ENCODE data around the gene RABAC1. TPM values are rescaled to one million over a fixed set of nuclear protein-coding genes. Genes with fewer than 3 reads are reported as not detected.

Gene RABAC1
- total and polyA plus RNA-seq, 2 of the 8 experiments (the other 6 are each of a cell fraction or from before 2014, with no cell fraction given), result 124 to 439 TPM

DNA sequence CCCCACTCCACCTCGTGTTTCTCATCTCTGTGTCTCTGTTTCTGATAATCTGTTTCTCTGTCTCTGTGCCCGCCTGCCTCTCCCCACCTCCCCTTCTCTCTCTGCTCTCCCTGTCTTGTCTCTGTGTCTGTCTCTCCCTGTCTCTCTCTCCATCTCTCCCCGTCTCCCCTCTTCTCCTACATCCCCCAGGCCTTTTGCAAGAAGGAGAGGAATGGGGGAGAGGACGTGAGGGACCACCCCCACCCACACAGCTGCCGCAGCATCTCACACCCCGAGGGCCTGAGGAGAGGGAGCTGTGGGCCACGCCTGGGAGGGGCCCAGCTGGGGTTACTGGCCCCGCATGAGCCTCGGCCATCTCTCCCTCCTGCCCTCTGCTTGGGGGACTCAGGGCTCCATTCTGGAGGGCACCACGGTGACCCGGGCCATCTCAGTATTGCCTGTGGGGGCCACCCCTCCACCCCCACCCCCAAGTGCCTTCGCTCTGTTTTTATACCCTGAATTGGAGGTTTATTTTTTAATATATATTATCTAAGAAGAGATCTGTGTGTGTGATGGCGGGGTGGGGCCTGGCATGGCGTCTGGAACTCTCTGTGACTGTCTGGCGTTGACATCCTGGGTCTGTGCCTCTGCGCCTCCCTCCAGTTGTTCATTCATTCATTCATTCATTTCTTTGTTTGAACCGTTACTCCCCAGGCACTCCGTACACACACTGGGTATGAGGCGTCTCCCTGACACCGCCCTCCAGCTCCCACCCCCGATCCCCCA is 52.0 kb downstream of the RABAC1 start:
- H3K27me3 ChIP-seq (replicated peaks in 1 of 4; ENCODE audit: control insufficient read depth in 3 of 4, extremely low read depth in 1 of 4, insufficient read depth in 3 of 4, low read length in 3 of 4), result peaks cover 20 to 29% (median 26%) of the 10 kb centered on the region in 4 experiments
- H3K4me3 ChIP-seq (ENCODE audit: extremely low read depth in 1 of 4, insufficient read depth in 2 of 4, low read depth in 3 of 4, low read length in 4 of 4), result no peak overlapping the region
- peaks cover 2% of the 10 kb centered on the region; the same call in 1 of the 2 replicates for H3K23me2 ChIP-seq (ENCODE audit: low read depth, low read length)
- no peak overlapping the region for H4K8ac ChIP-seq (ENCODE audit: extremely low read depth, insufficient read depth, low read length)
- POLR2A ChIA-PET (ENCODE audit: partially characterized antibody), result interaction anchor here (0.6 to 13.1 kb wide), 7 partner anchors 8 to 47 kb away, joined by 3 to 167 read pairs (median 7); partner anchors contain the start of gene RPS19
- no peak overlapping the region for H2BK5ac ChIP-seq (ENCODE audit: low read depth, low read length)
- H2BK15ac ChIP-seq (ENCODE audit: low read length), result no peak overlapping the region
- no peak overlapping the region for H3K27ac ChIP-seq (ENCODE audit: low read depth, low read length)
- no peak overlapping the region for H3K18ac ChIP-seq (ENCODE audit: extremely low read depth, low read length)
- H2AK5ac ChIP-seq (ENCODE audit: low read depth, low read length), result no peak overlapping the region
- H3K9me3 ChIP-seq (ENCODE audit: insufficient read depth in 2 of 2, low read depth in 1 of 2, low read length in 1 of 2), result no peaks in the 10 kb centered on the region
- H3K4ac ChIP-seq (replicated peaks; ENCODE audit: insufficient read length, low read depth, low read length), result no peak overlapping the region
- peaks cover 0 to 4% (median under 1%) of the 10 kb centered on the region in 4 experiments; a peak in 5 of 7 replicates for H3K4me1 ChIP-seq (replicated peaks in 1 of 4; ENCODE audit: control insufficient read depth in 3 of 4, insufficient read depth in 4 of 4, low read length in 3 of 4)
- no peak overlapping the region for H3K4me2 ChIP-seq (ENCODE audit: insufficient read depth in 1 of 2, low read depth in 2 of 2, low read length in 2 of 2)
- H3K9ac ChIP-seq (replicated peaks in 1 of 4; ENCODE audit: extremely low read depth in 1 of 4, low read depth in 3 of 4, low read length in 3 of 4), result no peak overlapping the region
- H2AFZ ChIP-seq (ENCODE audit: low read length), result no peak overlapping the region
- H2BK120ac ChIP-seq (replicated peaks; ENCODE audit: low read depth, low read length), result no peak overlapping the region
- no peak for DNase-seq (ENCODE audit: low read depth in 1 of 2, low spot score in 2 of 2)
- no peak overlapping the region for H3K56ac ChIP-seq (replicated peaks; ENCODE audit: insufficient read length, low read depth, low read length)
- peaks cover 2 to 16% (median 11%) of the 10 kb centered on the region in 4 experiments for H3K36me3 ChIP-seq (ENCODE audit: control insufficient read depth in 2 of 4, insufficient read depth in 4 of 4, low read length in 3 of 4)
- CTCF ChIA-PET (ENCODE audit: partially characterized antibody), result interaction anchor here (0.7 to 3.0 kb wide), 6 partner anchors 12 to 372 kb away, joined by 3 to 11 read pairs (median 4); no protein-coding TSS in a partner anchor
- H3K14ac ChIP-seq (ENCODE audit: insufficient read length), result no peak overlapping the region
- H3K79me1 ChIP-seq (ENCODE audit: low read depth, low read length), result peaks cover 2% of the 10 kb centered on the region; the same call in 1 of the 2 replicates
- no peak for FAIRE-seq
- no peak overlapping the region for H2BK20ac ChIP-seq (ENCODE audit: low read length)
- TF ChIP-seq JUND (IDR thresholded peaks at IDR 0.05; ENCODE audit: low read length), result no peak
- no peak for TF ChIP-seq TCF12 (IDR thresholded peaks at IDR 0.05; ENCODE audit: low read depth, low read length)
- H4K91ac ChIP-seq (replicated peaks; ENCODE audit: insufficient read length, low read length), result no peak overlapping the region
- H4K5ac ChIP-seq (ENCODE audit: insufficient read length, low read depth, low read length), result no peak overlapping the region
- peaks cover 5 to 19% of the 10 kb centered on the region in 2 experiments for H4K20me1 ChIP-seq (replicated peaks in 1 of 2; ENCODE audit: control insufficient read depth in 1 of 2, insufficient read depth in 2 of 2, low read length in 2 of 2)
- H3K23ac ChIP-seq (ENCODE audit: insufficient read length), result no peak overlapping the region
- H2BK12ac ChIP-seq (ENCODE audit: low read depth, low read length), result no peak overlapping the region
- H3K79me2 ChIP-seq (ENCODE audit: control insufficient read depth in 1 of 2, insufficient read depth in 2 of 2, low read length in 2 of 2), result no peaks in the 10 kb centered on the region
- 82% methylated on average over 19 of the region's 21 CpGs; no CpG with 5 or more reads in 1 of the 2 experiments for WGBS, 2 experiments (ENCODE audit: extremely low coverage in 1 of 2, insufficient coverage in 1 of 2, insufficient read length in 1 of 2, insufficient replicate concordance in 2 of 2, low coverage in 1 of 2, low lambda C conversion rate in 2 of 2, missing lambda C conversion rate in 1 of 2)

All from H1 (cell line).